Ishikawa (cell line): ENCODE measurements around the gene CCL27.

Experiments used
- EGR1 ChIP-seq: IDR thresholded peaks from 2 replicates; pipeline ENCODE4 v1.6.1; 2012
- EP300 ChIP-seq: IDR thresholded peaks from 2 replicates; pipeline ENCODE4 v1.6.1; 2012; ENCODE audit warnings: borderline replicate concordance
- NFIC ChIP-seq: IDR thresholded peaks from 2 replicates; pipeline ENCODE4 v1.6.1; 2012
- RAD21 ChIP-seq: IDR thresholded peaks from 2 replicates; pipeline ENCODE4 v1.6.1; 2012; ENCODE audit warnings: low read depth
- TAF1 ChIP-seq: IDR thresholded peaks from 2 replicates; pipeline ENCODE4 v1.6.1; 2012; ENCODE audit warnings: low read depth, mild to moderate bottlenecking
- YY1 ChIP-seq: IDR thresholded peaks from 2 replicates; pipeline ENCODE4 v1.6.1; 2012; ENCODE audit warnings: low read depth
- ZBTB7A ChIP-seq: IDR thresholded peaks from 2 replicates; pipeline ENCODE4 v1.6.1; 2012; ENCODE audit warnings: low read depth

DNA sequence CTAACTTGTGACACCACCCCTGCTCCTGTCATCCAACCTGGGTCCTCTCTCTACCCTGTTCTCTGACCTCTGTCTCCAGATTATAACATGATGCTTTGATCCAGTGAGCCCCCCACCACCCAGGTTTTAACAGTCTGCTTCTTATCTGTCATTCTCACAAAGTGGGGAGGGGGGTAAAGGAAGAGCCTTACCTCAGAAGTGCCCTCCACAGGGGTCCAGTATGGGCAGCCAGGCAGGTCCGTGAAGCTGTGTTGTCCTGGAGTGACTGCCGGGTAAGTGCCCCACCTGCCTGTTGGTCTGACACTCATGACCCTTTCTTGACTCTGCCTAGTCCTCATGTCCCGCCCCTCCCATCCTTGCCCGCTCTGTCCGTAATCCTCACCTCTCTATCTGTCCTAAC lies 7.1 kb downstream of the CCL27 start:
- TF ChIP-seq NFIC (no peak), EGR1 (no peak), YY1 (no peak), TAF1 (no peak), ZBTB7A (no peak), RAD21 (no peak), EP300 (no peak)
